ENCODE data around the gene ATP8B3.

GRCh38 chr19:1852581-1853128 is 40.6 kb upstream of the ATP8B3 start:
- TF ChIP-seq POLR2AphosphoS5 (IDR thresholded peaks at IDR 0.05), result no peak
- no peak for TF ChIP-seq CTCF (IDR thresholded peaks at IDR 0.05)
- TF ChIP-seq POLR2A (IDR thresholded peaks at IDR 0.05), result no peak
